Esophagus squamous epithelium (tissue), 5 donors: ENCODE results near the gene PRKACB. TPM values are rescaled to one million over a fixed set of nuclear protein-coding genes. Genes with fewer than 3 reads are reported as not detected.

ENCODE experiments used
- DNase-seq: peaks from one replicate; lab custom pipeline; 2025; lab: John Stamatoyannopoulos, UW
- H3K27ac ChIP-seq, 4 donors: fragments of 200-600 bp; sonication (generic); one replicate each; pipeline ENCODE4 v1.5.1; 2016 to 2019; ENCODE audit warnings: mild to moderate bottlenecking in 1 of 4
- H3K27me3 ChIP-seq, 4 donors: fragments of 200-600 bp; sonication (generic); 1 replicate in 3 of 4; 2 replicates in 1 of 4; pipeline versions ENCODE4 v1.5.1 to v1.6.0; 2017 to 2021; ENCODE audit warnings: antibody characterized with exemption in 1 of 4
- H3K36me3 ChIP-seq, 3 donors: fragments of 200-600 bp; sonication (generic); one replicate each; pipeline ENCODE4 v1.5.1; 2016 to 2019
- H3K4me1 ChIP-seq, 3 donors: fragments of 200-600 bp; sonication (generic); one replicate each; pipeline ENCODE4 v1.5.1; 2017 to 2019
- H3K4me3 ChIP-seq, 4 donors: fragments of 200-600 bp; sonication (generic); 1 replicate in 3 of 4; 2 replicates in 1 of 4; pipeline ENCODE4 v1.5.1; 2016 to 2019; ENCODE audit warnings: mild to moderate bottlenecking in 2 of 4, moderate library complexity in 1 of 4
- H3K9me3 ChIP-seq, 3 donors: fragments of 200-600 bp; sonication (generic); one replicate each; pipeline ENCODE4 v1.5.1; 2016 to 2019
- POLR2A ChIP-seq, 4 donors: fragments of 450-650 bp; IDR thresholded peaks; one replicate each; pipeline ENCODE4 v1.6.1; 2017; ENCODE audit warnings: antibody characterized with exemption in 4 of 4, mild to moderate bottlenecking in 4 of 4, moderate library complexity in 3 of 4
- WGBS, 2 donors: methylation state at CpG; one replicate each; pipeline ENCODE4 v1.1.5; 2018; 5-methylcytosine and 5-hydroxymethylcytosine counted together
- intact Hi-C: fragments of 100-400 bp; cut with DNase I; formaldehyde crosslinking; loops from one replicate; pipeline ENCODE4 v1.15.0; 2022
- total RNA-seq, 4 donors: library from RNA; depleted of rRNA; stranded (reverse); fragments of >200 nt; gene quantifications; one replicate each; pipeline ENCODE4 v1.1.0, GENCODE V29; 2016
- TF ChIP-seq, protein P1 (sequence below), 6 experiments: fragments of 450-650 bp in 4 of 6; fragments of 200-600 bp in 2 of 6; sonication (generic) in 2 of 6; IDR thresholded peaks; one replicate each; pipeline ENCODE4 v1.5.1; 2016 to 2019; ENCODE audit warnings: antibody characterized with exemption in 6 of 6, mild to moderate bottlenecking in 4 of 6, moderate library complexity in 4 of 6
- donor health status: DM: yes; HTN: yes; CAD: no.

The PRKACB gene
- total RNA-seq, 4 donors from 2014 or later, result 3.7 to 18.3 (median 11.3) TPM

- H3K4me1 ChIP-seq, result peaks cover 0 to 7% (median 2%) of the 10 kb centered on the region in 3 donors
- intact Hi-C loops, result no loop called here
- H3K36me3 ChIP-seq, result no peaks in the 10 kb centered on the region
- H3K4me3 ChIP-seq, result no peak overlapping the region
- no peak overlapping the region for H3K27ac ChIP-seq
- H3K27me3 ChIP-seq, result no peaks in the 10 kb centered on the region
- no peaks in the 10 kb centered on the region for H3K9me3 ChIP-seq
- DNase-seq, result no peak
- TF ChIP-seq POLR2A (IDR thresholded peaks at IDR 0.05), result no peak
- TF ChIP-seq, protein P1, sequence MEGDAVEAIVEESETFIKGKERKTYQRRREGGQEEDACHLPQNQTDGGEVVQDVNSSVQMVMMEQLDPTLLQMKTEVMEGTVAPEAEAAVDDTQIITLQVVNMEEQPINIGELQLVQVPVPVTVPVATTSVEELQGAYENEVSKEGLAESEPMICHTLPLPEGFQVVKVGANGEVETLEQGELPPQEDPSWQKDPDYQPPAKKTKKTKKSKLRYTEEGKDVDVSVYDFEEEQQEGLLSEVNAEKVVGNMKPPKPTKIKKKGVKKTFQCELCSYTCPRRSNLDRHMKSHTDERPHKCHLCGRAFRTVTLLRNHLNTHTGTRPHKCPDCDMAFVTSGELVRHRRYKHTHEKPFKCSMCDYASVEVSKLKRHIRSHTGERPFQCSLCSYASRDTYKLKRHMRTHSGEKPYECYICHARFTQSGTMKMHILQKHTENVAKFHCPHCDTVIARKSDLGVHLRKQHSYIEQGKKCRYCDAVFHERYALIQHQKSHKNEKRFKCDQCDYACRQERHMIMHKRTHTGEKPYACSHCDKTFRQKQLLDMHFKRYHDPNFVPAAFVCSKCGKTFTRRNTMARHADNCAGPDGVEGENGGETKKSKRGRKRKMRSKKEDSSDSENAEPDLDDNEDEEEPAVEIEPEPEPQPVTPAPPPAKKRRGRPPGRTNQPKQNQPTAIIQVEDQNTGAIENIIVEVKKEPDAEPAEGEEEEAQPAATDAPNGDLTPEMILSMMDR (IDR thresholded peaks at IDR 0.05), result no peak
- 86 to 90% methylated on average over 4 of the region's 4 CpGs for WGBS, 2 donors
These were observed 30.0 kb downstream of the PRKACB start for GRCh38 chr1:84174051-84174556.

- no peaks in the 10 kb centered on the region for H3K9me3 ChIP-seq
- no peak for DNase-seq
- H3K36me3 ChIP-seq, result peaks cover 0 to 11% (median 0%) of the 10 kb centered on the region in 3 donors
- TF ChIP-seq POLR2A (IDR thresholded peaks at IDR 0.05), result no peak
- TF ChIP-seq, protein P1 (IDR thresholded peaks at IDR 0.05), result no peak
- H3K27ac ChIP-seq, result no peak overlapping the region
- no peaks in the 10 kb centered on the region for H3K27me3 ChIP-seq
- intact Hi-C loops, result no loop called here
- H3K4me3 ChIP-seq, result no peak overlapping the region
- H3K4me1 ChIP-seq, result no peaks in the 10 kb centered on the region
These were observed 37.4 kb downstream of the PRKACB start for GRCh38 chr1:84181350-84182005.

DNA sequence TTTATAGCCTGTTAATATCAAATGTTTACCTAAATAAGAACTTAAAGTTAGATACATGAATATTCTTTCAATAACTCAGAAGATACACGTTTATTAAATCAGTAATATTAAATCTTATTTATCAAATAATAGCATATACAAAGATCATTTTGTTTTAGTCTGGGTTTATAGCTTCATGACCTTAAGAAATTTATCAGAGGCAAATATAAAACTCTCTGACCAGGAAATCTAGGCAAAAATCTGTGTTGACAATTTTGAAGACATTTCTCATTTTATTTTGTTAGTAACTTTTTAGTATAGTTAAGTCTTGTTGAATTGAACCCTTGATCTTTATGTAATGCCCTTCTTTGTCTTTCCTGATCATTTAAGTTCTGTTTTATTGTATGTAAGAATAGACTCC lies 46.4 kb downstream of the PRKACB start:
- peaks cover 0 to 45% (median 0%) of the 10 kb centered on the region in 3 donors for H3K36me3 ChIP-seq
- intact Hi-C loops, result no loop called here
- TF ChIP-seq, protein P1 (IDR thresholded peaks at IDR 0.05), result no peak
- no peak for TF ChIP-seq POLR2A (IDR thresholded peaks at IDR 0.05)

GRCh38 chr1:84192681-84193080 lies 48.6 kb downstream of the PRKACB start:
- no peak for DNase-seq
- no peak overlapping the region for H3K4me3 ChIP-seq
- H3K4me1 ChIP-seq, result no peaks in the 10 kb centered on the region
- intact Hi-C loops, result no loop called here
- peaks cover 0 to 23% (median 9%) of the 10 kb centered on the region in 3 donors for H3K9me3 ChIP-seq
- TF ChIP-seq, protein P1 (IDR thresholded peaks at IDR 0.05), result no peak
- no peak for TF ChIP-seq POLR2A (IDR thresholded peaks at IDR 0.05)
- H3K36me3 ChIP-seq, result peaks cover 0 to 44% (median 0%) of the 10 kb centered on the region in 3 donors
- H3K27me3 ChIP-seq, result no peaks in the 10 kb centered on the region
- no peak overlapping the region for H3K27ac ChIP-seq
- 58 to 92% methylated on average over 3 of the region's 3 CpGs for WGBS, 2 donors

More for the DNA sequence above, 46.4 kb downstream of the PRKACB start:
- Histone ChIP-seq H3K9me3 (peaks cover 0 to 23% (median 9%) of the 10 kb centered on the region in 3 donors), H3K4me3 (no peak overlapping the region), H3K4me1 (no peaks in the 10 kb centered on the region), H3K27ac (no peak overlapping the region), H3K27me3 (no peaks in the 10 kb centered on the region)
- WGBS, 2 donors, result 85 to 88% methylated on average over 1 of the region's 1 CpG
- DNase-seq, result no peak

DNA sequence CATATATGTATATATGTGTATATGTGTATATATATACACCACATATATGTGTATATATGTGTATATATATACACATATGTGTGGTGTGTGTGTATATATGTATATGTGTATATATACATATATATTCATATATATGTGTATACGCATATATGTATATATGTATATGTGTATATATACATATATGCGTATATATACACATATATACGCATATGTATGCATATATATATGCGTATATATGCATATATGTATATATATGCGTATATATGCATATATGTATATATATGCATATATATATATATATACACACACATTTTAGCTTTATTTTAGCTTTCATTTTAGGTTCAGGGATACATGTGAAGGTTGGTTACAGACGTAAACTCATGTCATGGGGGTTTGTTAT lies 54.8 kb downstream of the PRKACB start:
- H3K4me1 ChIP-seq, result no peaks in the 10 kb centered on the region
- no peak overlapping the region for H3K4me3 ChIP-seq
- TF ChIP-seq POLR2A (IDR thresholded peaks at IDR 0.05), result no peak
- TF ChIP-seq, protein P1 (IDR thresholded peaks at IDR 0.05), result no peak
- WGBS, 2 donors, result 86 to 88% methylated on average over 6 of the region's 6 CpGs
- H3K27me3 ChIP-seq, result no peaks in the 10 kb centered on the region
- H3K9me3 ChIP-seq, result no peaks in the 10 kb centered on the region
- intact Hi-C loops, result no loop called here
- peaks cover 0 to 35% (median 0%) of the 10 kb centered on the region in 3 donors for H3K36me3 ChIP-seq
- DNase-seq, result no peak
- H3K27ac ChIP-seq, result no peak overlapping the region
